Measurements from ENCODE around the gene ECHS1. TPM values are rescaled to one million over a fixed set of nuclear protein-coding genes. Genes with fewer than 3 reads are reported as not detected.

Gene ECHS1
- total RNA-seq, 4 donors from 2014 or later: 64.0 to 77.7 (median 73.2) TPM

DNA sequence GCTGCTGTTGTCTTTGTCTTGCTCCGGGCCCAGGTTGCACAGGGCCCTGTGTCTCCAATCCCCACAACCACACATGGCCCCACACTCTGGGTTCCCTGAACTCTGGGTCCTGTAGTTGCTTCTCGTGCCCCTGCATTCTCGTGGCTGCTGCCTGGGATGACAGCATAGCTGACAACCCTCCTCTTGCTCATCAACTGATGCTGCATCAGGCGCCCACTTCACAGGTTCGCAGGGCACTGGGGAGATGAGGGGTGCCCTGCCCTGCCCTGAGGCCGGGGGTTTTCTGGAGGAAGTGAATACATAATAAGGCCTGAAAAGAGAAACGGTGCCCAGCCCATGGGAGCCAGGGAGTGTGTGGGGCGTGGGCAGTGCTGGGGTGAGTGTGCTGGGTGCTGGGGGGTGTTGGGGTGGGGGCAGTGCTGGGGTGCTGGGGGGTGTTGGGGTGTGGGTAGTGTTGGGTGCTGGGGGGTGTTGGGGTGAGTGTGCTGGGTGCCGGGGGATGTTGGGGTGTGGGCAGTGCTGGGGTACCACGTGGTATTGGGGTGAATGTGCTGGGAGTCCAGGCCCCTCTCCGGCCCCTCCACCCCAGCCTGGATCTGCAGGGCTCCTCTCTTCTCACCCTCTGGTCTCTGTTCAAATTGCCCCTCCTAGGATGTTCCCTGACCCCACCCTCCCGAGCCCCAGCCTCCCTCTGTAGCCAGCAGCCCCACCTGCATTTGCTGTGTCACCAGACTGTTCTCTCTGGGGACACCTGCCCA lies 18.8 kb upstream of the ECHS1 start:
- Histone ChIP-seq H3K9me3 (no peaks in the 10 kb centered on the region), H3K36me3 (peaks cover 0 to 57% (median 17%) of the 10 kb centered on the region in 4 donors)

DNA sequence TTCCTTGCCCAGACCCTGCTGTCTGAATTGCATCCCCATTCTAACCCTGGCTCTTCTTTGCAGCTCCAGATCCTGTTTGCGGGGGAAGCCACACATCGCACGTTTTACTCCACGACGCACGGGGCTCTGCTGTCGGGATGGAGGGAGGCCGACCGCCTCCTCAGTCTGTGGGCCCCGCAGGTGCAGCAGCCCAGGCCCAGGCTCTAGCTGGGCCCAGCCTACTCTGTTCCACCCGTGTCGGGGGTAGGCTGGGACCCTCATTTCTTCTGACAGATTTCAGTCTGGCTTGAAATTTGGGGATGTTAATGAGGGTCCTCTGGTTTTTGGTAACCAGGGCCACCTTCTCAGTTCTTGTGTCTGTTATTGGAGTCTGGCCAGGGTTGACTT lies 18.1 kb upstream of the ECHS1 start:
- TF ChIP-seq POLR2AphosphoS5 (IDR thresholded peaks at IDR 0.05) (no peak), POLR2A (IDR thresholded peaks at IDR 0.05; ENCODE audit: low read depth) (no peak), EP300 (IDR thresholded peaks at IDR 0.05) (no peak)
- TF ChIP-seq, protein P1, sequence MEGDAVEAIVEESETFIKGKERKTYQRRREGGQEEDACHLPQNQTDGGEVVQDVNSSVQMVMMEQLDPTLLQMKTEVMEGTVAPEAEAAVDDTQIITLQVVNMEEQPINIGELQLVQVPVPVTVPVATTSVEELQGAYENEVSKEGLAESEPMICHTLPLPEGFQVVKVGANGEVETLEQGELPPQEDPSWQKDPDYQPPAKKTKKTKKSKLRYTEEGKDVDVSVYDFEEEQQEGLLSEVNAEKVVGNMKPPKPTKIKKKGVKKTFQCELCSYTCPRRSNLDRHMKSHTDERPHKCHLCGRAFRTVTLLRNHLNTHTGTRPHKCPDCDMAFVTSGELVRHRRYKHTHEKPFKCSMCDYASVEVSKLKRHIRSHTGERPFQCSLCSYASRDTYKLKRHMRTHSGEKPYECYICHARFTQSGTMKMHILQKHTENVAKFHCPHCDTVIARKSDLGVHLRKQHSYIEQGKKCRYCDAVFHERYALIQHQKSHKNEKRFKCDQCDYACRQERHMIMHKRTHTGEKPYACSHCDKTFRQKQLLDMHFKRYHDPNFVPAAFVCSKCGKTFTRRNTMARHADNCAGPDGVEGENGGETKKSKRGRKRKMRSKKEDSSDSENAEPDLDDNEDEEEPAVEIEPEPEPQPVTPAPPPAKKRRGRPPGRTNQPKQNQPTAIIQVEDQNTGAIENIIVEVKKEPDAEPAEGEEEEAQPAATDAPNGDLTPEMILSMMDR (IDR thresholded peaks at IDR 0.05): no peak
- peaks cover 0 to 50% (median 13%) of the 10 kb centered on the region in 4 donors for H3K36me3 ChIP-seq
- DNase-seq (ENCODE audit: extremely low spot score): no peak
- WGBS: 95% methylated on average over 9 of the region's 12 CpGs
- intact Hi-C loops (cut with DNase I): no loop called here
- no peak overlapping the region for H3K27ac ChIP-seq (replicated peaks in 1 of 4)
- H3K4me3 ChIP-seq: no peak overlapping the region
- H3K9me3 ChIP-seq: no peaks in the 10 kb centered on the region
- H3K27me3 ChIP-seq: no peaks in the 10 kb centered on the region
- H3K4me1 ChIP-seq: peaks cover 14 to 20% (median 17%) of the 10 kb centered on the region in 4 donors

More for the DNA sequence above, 18.8 kb upstream of the ECHS1 start:
- intact Hi-C loops (cut with DNase I): no loop called here
- Histone ChIP-seq H3K27ac (replicated peaks in 1 of 4) (no peak overlapping the region), H3K27me3 (no peaks in the 10 kb centered on the region), H3K4me3 (no peak overlapping the region), H3K4me1 (peaks cover 14 to 20% (median 17%) of the 10 kb centered on the region in 4 donors)
- TF ChIP-seq POLR2AphosphoS5 (IDR thresholded peaks at IDR 0.05) (no peak), EP300 (IDR thresholded peaks at IDR 0.05) (no peak)
- DNase-seq (ENCODE audit: extremely low spot score): no peak
- WGBS: 90% methylated on average over 9 of the region's 12 CpGs

GRCh38 chr10:133390597-133391248 lies 17.6 kb upstream of the ECHS1 start:
- no peaks in the 10 kb centered on the region for H3K9me3 ChIP-seq
- intact Hi-C loops (cut with DNase I): no loop called here
- peaks cover 0 to 45% (median 11%) of the 10 kb centered on the region in 4 donors for H3K36me3 ChIP-seq
- no peak for DNase-seq (ENCODE audit: extremely low spot score)
- H3K27me3 ChIP-seq: no peaks in the 10 kb centered on the region
- WGBS: 88% methylated on average over 19 of the region's 19 CpGs
- TF ChIP-seq, protein P1 (IDR thresholded peaks at IDR 0.05): no peak
- no peak for TF ChIP-seq POLR2AphosphoS5 (IDR thresholded peaks at IDR 0.05)
- TF ChIP-seq POLR2A (IDR thresholded peaks at IDR 0.05; ENCODE audit: low read depth): no peak
- no peak for TF ChIP-seq EP300 (IDR thresholded peaks at IDR 0.05)
- no peak overlapping the region for H3K27ac ChIP-seq (replicated peaks in 1 of 4)
- peaks cover 14 to 18% (median 16%) of the 10 kb centered on the region in 4 donors for H3K4me1 ChIP-seq
- no peak overlapping the region for H3K4me3 ChIP-seq

DNA sequence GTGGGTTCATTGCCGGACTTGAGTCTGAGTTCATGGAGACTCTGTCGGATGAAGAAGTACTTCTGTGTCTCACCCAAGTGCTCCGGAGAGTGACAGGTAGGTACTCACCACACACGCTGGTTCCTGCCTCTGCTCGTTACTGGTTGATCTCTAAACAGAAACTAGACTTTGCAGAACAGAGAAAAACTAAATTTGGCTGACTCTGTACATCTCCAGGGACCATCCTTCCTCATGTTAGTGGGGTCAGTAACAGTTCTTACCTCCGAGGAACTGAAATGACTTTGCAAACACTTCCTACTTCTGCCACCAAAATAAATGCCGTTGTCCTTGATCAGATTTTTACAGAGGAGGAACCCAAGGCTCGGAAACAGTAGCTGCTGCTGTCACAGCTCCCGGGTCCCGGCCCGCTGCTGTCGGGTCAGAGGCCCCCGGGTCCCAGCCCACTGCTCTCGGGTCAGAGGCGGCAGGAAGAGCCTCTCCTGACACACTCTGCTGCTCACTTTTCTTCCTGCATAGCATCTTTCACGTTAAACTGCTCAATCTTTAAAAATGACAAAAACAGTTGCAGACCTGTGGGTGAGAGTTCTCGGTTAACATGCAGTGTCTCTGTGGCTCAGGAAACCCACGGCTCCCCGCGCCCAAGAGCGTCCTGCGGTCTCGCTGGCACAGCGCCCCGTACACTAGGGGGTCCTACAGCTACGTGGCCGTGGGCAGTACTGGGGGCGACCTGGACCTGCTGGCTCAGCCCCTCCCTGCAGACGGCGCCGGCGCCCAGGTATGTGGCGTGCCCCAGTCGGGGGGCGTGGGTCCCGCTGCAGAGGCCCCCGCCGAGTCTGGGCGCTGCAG lies 16.0 kb upstream of the ECHS1 start:
- DNase-seq (ENCODE audit: extremely low spot score): no peak
- peaks cover 0 to 6% (median 6%) of the 10 kb centered on the region in 4 donors for H3K4me1 ChIP-seq
- 83% methylated on average over 39 of the region's 39 CpGs for WGBS
- peak overlapping the region in 1 of 4 donors; percentile 36 for H3K27ac ChIP-seq (replicated peaks in 1 of 4)
- peaks cover 0 to 54% (median 21%) of the 10 kb centered on the region in 4 donors for H3K36me3 ChIP-seq
- no peaks in the 10 kb centered on the region for H3K27me3 ChIP-seq
- no peaks in the 10 kb centered on the region for H3K9me3 ChIP-seq
- TF ChIP-seq, protein P1 (IDR thresholded peaks at IDR 0.05): no peak
- TF ChIP-seq POLR2AphosphoS5 (IDR thresholded peaks at IDR 0.05) (no peak), EP300 (IDR thresholded peaks at IDR 0.05) (no peak), POLR2A (IDR thresholded peaks at IDR 0.05; ENCODE audit: low read depth) (no peak)
- peak overlapping the region in 2 of 4 donors; percentile 5 to 30 for H3K4me3 ChIP-seq
- intact Hi-C loops (cut with DNase I): no loop called here

Data from esophagus muscularis mucosa (tissue), 4 donors.